K562 (cell line): ENCODE measurements around the gene IL11. TPM values are rescaled to one million over a fixed set of nuclear protein-coding genes. Genes with fewer than 3 reads are reported as not detected.

Source experiments
- ERF ChIP-seq: fragments of 450-650 bp; formaldehyde crosslinking; IDR thresholded peaks from 2 replicates; pipeline ENCODE4 v1.4.0; 2020; ENCODE audit warnings: mild to moderate bottlenecking, mixed read lengths
- GABPB1 ChIP-seq: sonication (generic); formaldehyde crosslinking; IDR thresholded peaks from 2 replicates; pipeline ENCODE4 v1.8.0; 2022; ENCODE audit warnings: mild to moderate bottlenecking, missing genetic modification reagents
- GTF2A2 ChIP-seq: IDR thresholded peaks from 2 replicates; pipeline ENCODE4 v1.6.1; 2016; ENCODE audit warnings: mild to moderate bottlenecking, missing genetic modification characterization, missing compliant biosample characterization
- KAT8 ChIP-seq: fragments of 450-650 bp; IDR thresholded peaks from 2 replicates; pipeline ENCODE4 v1.6.1; 2016; ENCODE audit warnings: low read depth, mild to moderate bottlenecking
- TEAD4 ChIP-seq, 2 experiments: sonication (generic) in 1 of 2; formaldehyde crosslinking in 1 of 2; IDR thresholded peaks; 2 replicates each; pipeline versions ENCODE4 v1.6.1 to v1.8.0; 2012 to 2022; ENCODE audit warnings: borderline replicate concordance in 1 of 2, inconsistent platforms in 1 of 2, low read length in 1 of 2, mild to moderate bottlenecking in 1 of 2, missing genetic modification reagents in 1 of 2
- ZNF121 ChIP-seq: sonication (generic); formaldehyde crosslinking; conservative IDR thresholded peaks from 2 replicates; pipeline ENCODE4 v1.8.0; 2022; ENCODE audit warnings: missing genetic modification reagents
- ZSCAN32 ChIP-seq: fragments of 450-650 bp; formaldehyde crosslinking; IDR thresholded peaks from 2 replicates; pipeline ENCODE4 v1.4.0; 2020; ENCODE audit warnings: mild to moderate bottlenecking, moderate library complexity
- polyA plus RNA-seq, 8 experiments: library from polyadenylated mRNA; depleted of rRNA in 4 of 8; stranded (reverse) in 5 of 8; unstranded in 3 of 8; fragments of >200 nt; fragmentation: Nextera tagmentation in 2 of 8; fragmentation: Illumina TruSeq in 1 of 8; extraction: Ambion mirVana in 2 of 8; extraction: Trizol in 1 of 8; gene quantifications; 2 replicates each; pipeline versions ENCODE4 v1.2.1 to v1.2.3, GENCODE V29; 2011 to 2014; ENCODE audit warnings: inconsistent platforms in 1 of 8, missing spikeins in 1 of 8
- total RNA-seq, 7 experiments: library from RNA; depleted of rRNA in 6 of 7; stranded (reverse); fragments of >200 nt in 6 of 7; fragmentation: Illumina TruSeq in 2 of 7; extraction: Trizol in 2 of 7; gene quantifications; 2 replicates each; pipeline versions ENCODE4 v1.2.1 to v1.2.3, GENCODE V29; 2011 to 2021; ENCODE audit warnings: low replicate concordance in 1 of 7
- TF ChIP-seq, protein P1 (sequence below): fragments of 450-650 bp; IDR thresholded peaks from 2 replicates; pipeline ENCODE4 v1.6.1; 2016; ENCODE audit warnings: borderline replicate concordance
- TF ChIP-seq, protein P2 (sequence below), 2 experiments: IDR thresholded peaks in 1 of 2; conservative IDR thresholded peaks in 1 of 2; 2 replicates each; pipeline ENCODE4 v1.6.1; 2016; ENCODE audit warnings: low read depth in 2 of 2, mild to moderate bottlenecking in 1 of 2, missing compliant biosample characterization in 1 of 2, missing genetic modification characterization in 1 of 2, moderate library complexity in 1 of 2
- TF ChIP-seq, protein P3 (sequence below): fragments of 250-450 bp; sonication (Bioruptor Pico); IDR thresholded peaks from 2 replicates; pipeline ENCODE4 v1.5.0; 2020; ENCODE audit warnings: mild to moderate bottlenecking
- TF ChIP-seq, protein P4 (sequence below), 2 experiments: fragments of 450-650 bp; formaldehyde crosslinking in 1 of 2; IDR thresholded peaks; 2 replicates each; pipeline versions ENCODE4 v1.4.0 to v1.6.1; 2014 to 2020; ENCODE audit warnings: mild to moderate bottlenecking in 2 of 2, borderline replicate concordance in 1 of 2, low read depth in 1 of 2
- TF ChIP-seq, protein P5 (sequence below): sonication (generic); formaldehyde crosslinking; IDR thresholded peaks from 2 replicates; pipeline ENCODE4 v1.9.0; 2022; ENCODE audit warnings: mild to moderate bottlenecking, missing genetic modification reagents

IL11 gene
- total and polyA plus RNA-seq, 9 of the 15 experiments (the other 6 are each of a cell fraction or from before 2014, with no cell fraction given): 0.04 to 0.42 (median 0.06) TPM; not detected in 6

DNA sequence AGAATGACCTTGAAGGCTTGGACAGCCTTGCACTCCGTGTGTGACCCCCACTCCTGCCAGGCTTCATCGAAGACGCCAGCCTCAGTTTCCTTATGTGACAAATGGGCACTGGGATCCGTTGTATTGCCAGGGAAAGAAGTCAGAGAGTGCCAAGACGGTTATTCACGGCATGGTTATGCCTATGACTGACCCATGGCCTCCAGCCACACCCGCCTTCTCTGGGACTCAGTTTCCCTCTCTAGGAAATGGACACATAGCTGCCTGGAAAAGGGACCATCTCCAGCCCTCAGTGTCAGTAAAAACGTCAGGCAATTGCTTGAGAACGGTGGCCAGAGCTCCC, 38.2 kb upstream of the IL11 start (continued):
- TF ChIP-seq, protein P1, sequence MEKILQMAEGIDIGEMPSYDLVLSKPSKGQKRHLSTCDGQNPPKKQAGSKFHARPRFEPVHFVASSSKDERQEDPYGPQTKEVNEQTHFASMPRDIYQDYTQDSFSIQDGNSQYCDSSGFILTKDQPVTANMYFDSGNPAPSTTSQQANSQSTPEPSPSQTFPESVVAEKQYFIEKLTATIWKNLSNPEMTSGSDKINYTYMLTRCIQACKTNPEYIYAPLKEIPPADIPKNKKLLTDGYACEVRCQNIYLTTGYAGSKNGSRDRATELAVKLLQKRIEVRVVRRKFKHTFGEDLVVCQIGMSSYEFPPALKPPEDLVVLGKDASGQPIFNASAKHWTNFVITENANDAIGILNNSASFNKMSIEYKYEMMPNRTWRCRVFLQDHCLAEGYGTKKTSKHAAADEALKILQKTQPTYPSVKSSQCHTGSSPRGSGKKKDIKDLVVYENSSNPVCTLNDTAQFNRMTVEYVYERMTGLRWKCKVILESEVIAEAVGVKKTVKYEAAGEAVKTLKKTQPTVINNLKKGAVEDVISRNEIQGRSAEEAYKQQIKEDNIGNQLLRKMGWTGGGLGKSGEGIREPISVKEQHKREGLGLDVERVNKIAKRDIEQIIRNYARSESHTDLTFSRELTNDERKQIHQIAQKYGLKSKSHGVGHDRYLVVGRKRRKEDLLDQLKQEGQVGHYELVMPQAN: 0 out of 2 replicates have a peak, but pooled peaks have one; percentile 29
- TF ChIP-seq, protein P2, sequence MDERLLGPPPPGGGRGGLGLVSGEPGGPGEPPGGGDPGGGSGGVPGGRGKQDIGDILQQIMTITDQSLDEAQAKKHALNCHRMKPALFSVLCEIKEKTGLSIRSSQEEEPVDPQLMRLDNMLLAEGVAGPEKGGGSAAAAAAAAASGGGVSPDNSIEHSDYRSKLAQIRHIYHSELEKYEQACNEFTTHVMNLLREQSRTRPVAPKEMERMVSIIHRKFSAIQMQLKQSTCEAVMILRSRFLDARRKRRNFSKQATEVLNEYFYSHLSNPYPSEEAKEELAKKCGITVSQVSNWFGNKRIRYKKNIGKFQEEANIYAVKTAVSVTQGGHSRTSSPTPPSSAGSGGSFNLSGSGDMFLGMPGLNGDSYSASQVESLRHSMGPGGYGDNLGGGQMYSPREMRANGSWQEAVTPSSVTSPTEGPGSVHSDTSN (CRISPR knock-in tag; IDR thresholded peaks at IDR 0.05; ENCODE audit: low read depth): no peak
- TF ChIP-seq, protein P2 (tag; conservative IDR thresholded peaks at IDR 0.05; ENCODE audit: low read depth): no peak
- TF ChIP-seq, protein P3, sequence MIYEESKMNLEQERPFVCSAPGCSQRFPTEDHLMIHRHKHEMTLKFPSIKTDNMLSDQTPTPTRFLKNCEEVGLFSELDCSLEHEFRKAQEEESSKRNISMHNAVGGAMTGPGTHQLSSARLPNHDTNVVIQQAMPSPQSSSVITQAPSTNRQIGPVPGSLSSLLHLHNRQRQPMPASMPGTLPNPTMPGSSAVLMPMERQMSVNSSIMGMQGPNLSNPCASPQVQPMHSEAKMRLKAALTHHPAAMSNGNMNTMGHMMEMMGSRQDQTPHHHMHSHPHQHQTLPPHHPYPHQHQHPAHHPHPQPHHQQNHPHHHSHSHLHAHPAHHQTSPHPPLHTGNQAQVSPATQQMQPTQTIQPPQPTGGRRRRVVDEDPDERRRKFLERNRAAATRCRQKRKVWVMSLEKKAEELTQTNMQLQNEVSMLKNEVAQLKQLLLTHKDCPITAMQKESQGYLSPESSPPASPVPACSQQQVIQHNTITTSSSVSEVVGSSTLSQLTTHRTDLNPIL (CRISPR knock-in tag): peak; percentile 19; the same call in 1 of the 2 replicates
- TF ChIP-seq TEAD4 (IDR thresholded peaks at IDR 0.05; ENCODE audit: low read length) (no peak), TEAD4 (CRISPR knock-in tag; IDR thresholded peaks at IDR 0.05; ENCODE audit: borderline replicate concordance) (no peak), GTF2A2 (tag) (no peak), KAT8 (peak; percentile 84), ZNF121 (CRISPR knock-in tag) (no peak), ERF (no peak; the same call in none of the 2 replicates), ZSCAN32 (CRISPR knock-in tag) (no peak), GABPB1 (CRISPR knock-in tag) (no peak)
- TF ChIP-seq, protein P4, sequence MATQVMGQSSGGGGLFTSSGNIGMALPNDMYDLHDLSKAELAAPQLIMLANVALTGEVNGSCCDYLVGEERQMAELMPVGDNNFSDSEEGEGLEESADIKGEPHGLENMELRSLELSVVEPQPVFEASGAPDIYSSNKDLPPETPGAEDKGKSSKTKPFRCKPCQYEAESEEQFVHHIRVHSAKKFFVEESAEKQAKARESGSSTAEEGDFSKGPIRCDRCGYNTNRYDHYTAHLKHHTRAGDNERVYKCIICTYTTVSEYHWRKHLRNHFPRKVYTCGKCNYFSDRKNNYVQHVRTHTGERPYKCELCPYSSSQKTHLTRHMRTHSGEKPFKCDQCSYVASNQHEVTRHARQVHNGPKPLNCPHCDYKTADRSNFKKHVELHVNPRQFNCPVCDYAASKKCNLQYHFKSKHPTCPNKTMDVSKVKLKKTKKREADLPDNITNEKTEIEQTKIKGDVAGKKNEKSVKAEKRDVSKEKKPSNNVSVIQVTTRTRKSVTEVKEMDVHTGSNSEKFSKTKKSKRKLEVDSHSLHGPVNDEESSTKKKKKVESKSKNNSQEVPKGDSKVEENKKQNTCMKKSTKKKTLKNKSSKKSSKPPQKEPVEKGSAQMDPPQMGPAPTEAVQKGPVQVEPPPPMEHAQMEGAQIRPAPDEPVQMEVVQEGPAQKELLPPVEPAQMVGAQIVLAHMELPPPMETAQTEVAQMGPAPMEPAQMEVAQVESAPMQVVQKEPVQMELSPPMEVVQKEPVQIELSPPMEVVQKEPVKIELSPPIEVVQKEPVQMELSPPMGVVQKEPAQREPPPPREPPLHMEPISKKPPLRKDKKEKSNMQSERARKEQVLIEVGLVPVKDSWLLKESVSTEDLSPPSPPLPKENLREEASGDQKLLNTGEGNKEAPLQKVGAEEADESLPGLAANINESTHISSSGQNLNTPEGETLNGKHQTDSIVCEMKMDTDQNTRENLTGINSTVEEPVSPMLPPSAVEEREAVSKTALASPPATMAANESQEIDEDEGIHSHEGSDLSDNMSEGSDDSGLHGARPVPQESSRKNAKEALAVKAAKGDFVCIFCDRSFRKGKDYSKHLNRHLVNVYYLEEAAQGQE (IDR thresholded peaks at IDR 0.05; ENCODE audit: borderline replicate concordance): no peak
- TF ChIP-seq, protein P4 (CRISPR knock-in tag; IDR thresholded peaks at IDR 0.05; ENCODE audit: low read depth): no peak
- TF ChIP-seq, protein P5, sequence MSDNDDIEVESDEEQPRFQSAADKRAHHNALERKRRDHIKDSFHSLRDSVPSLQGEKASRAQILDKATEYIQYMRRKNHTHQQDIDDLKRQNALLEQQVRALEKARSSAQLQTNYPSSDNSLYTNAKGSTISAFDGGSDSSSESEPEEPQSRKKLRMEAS (CRISPR knock-in tag): no peak
